DND-41 (cell line): ENCODE measurements around the gene HSPA12A.

Source experiments
- CTCF ChIP-seq: IDR thresholded peaks from 2 replicates; pipeline ENCODE4 v1.5.1; 2012; ENCODE audit warnings: borderline replicate concordance, low read length, moderate library complexity, mild to moderate bottlenecking; ENCODE audit not compliant: poor library complexity, severe bottlenecking; ENCODE audit errors: extremely low read depth
- EZH2 ChIP-seq: IDR thresholded peaks from 3 replicates; pipeline ENCODE4 v1.6.1; 2012; ENCODE audit warnings: borderline replicate concordance, low read depth, mild to moderate bottlenecking, moderate library complexity, low read length, inconsistent platforms; ENCODE audit not compliant: severe bottlenecking

GRCh38 chr10:116785867-116786266 lies 43.5 kb upstream of the HSPA12A start:
- no peak for TF ChIP-seq CTCF
- no peak for TF ChIP-seq EZH2
